ENCODE measurements around the gene WRNIP1. TPM values are rescaled to one million over a fixed set of nuclear protein-coding genes. Genes with fewer than 3 reads are reported as not detected.

Gene WRNIP1
- total and polyA plus RNA-seq, 2 of the 8 experiments (the other 6 are each of a cell fraction or from before 2014, with no cell fraction given) = 38.2 to 39.2 TPM

- TF ChIP-seq CHD7 (IDR thresholded peaks at IDR 0.05; ENCODE audit: insufficient replicate concordance, low read length) = no peak
- no peak for TF ChIP-seq SUZ12 (IDR thresholded peaks at IDR 0.05; ENCODE audit: low read length)
- no peak for TF ChIP-seq TAF1 (IDR thresholded peaks at IDR 0.05; ENCODE audit: low read depth, low read length)
- no peak for TF ChIP-seq SRF (IDR thresholded peaks at IDR 0.05; ENCODE audit: low read depth, low read length)
- no peak for TF ChIP-seq SP4 (IDR thresholded peaks at IDR 0.05; ENCODE audit: low read length)
- TF ChIP-seq ATF2 (IDR thresholded peaks at IDR 0.05; ENCODE audit: low read length) = no peak
- no peak for TF ChIP-seq SP1 (IDR thresholded peaks at IDR 0.05; ENCODE audit: low read depth, low read length)
Observed at GRCh38 chr6:2795956-2796355, 30.8 kb downstream of the WRNIP1 start (continued).

All from H1 (cell line).